HEK293 (cell line): ENCODE measurements around the gene CASK.

Experiments used
- ATF2 ChIP-seq: fragments of 450-650 bp; formaldehyde crosslinking; IDR thresholded peaks from 2 replicates; pipeline ENCODE4 v1.5.1; 2016; ENCODE audit warnings: missing biosample characterization, missing genetic modification characterization, low read depth
- CTCF ChIP-seq: fragments of 450-650 bp; formaldehyde crosslinking; IDR thresholded peaks from 2 replicates; pipeline ENCODE4 v1.5.1; 2016; ENCODE audit warnings: missing biosample characterization, missing genetic modification characterization
- GLIS2 ChIP-seq: fragments of 450-650 bp; formaldehyde crosslinking; IDR thresholded peaks from 2 replicates; pipeline ENCODE4 v1.5.1; 2016; ENCODE audit warnings: missing biosample characterization, missing genetic modification characterization
- HOXA7 ChIP-seq: sonication (generic); formaldehyde crosslinking; IDR thresholded peaks from 2 replicates; pipeline ENCODE4 v1.8.1; 2022; ENCODE audit warnings: missing genetic modification reagents, borderline replicate concordance
- REST ChIP-seq: fragments of 450-650 bp; formaldehyde crosslinking; IDR thresholded peaks from 2 replicates; pipeline ENCODE4 v1.5.1; 2016; ENCODE audit warnings: missing biosample characterization, missing genetic modification characterization
- ZBTB21 ChIP-seq: fragments of 450-650 bp; formaldehyde crosslinking; IDR thresholded peaks from 2 replicates; pipeline ENCODE4 v1.5.1; 2017; ENCODE audit warnings: missing biosample characterization, missing genetic modification characterization
- ZBTB8A ChIP-seq: fragments of 450-650 bp; formaldehyde crosslinking; IDR thresholded peaks from 2 replicates; pipeline ENCODE4 v1.5.1; 2016; ENCODE audit warnings: missing biosample characterization, missing genetic modification characterization
- ZNF175 ChIP-seq: fragments of 450-650 bp; formaldehyde crosslinking; IDR thresholded peaks from 2 replicates; pipeline ENCODE4 v1.5.1; 2016; ENCODE audit warnings: missing biosample characterization, missing genetic modification characterization
- ZNF274 ChIP-seq, 2 experiments: fragments of 200-500 bp in 1 of 2; fragments of 450-650 bp in 1 of 2; sonication (Bioruptor generic) in 1 of 2; formaldehyde crosslinking in 1 of 2; IDR thresholded peaks; 2 replicates each; pipeline versions ENCODE4 v1.5.1 to v1.6.1; 2014 to 2016; ENCODE audit warnings: borderline replicate concordance in 1 of 2, inconsistent platforms in 1 of 2, low read length in 1 of 2, missing biosample characterization in 1 of 2, missing genetic modification characterization in 1 of 2
- ZNF335 ChIP-seq: fragments of 450-650 bp; formaldehyde crosslinking; conservative IDR thresholded peaks from 2 replicates; pipeline ENCODE4 v1.5.1; 2016; ENCODE audit warnings: missing biosample characterization, missing genetic modification characterization
- ZNF473 ChIP-seq: fragments of 450-650 bp; formaldehyde crosslinking; IDR thresholded peaks from 2 replicates; pipeline ENCODE4 v1.5.1; 2017; ENCODE audit warnings: missing biosample characterization, missing genetic modification characterization
- ZNF510 ChIP-seq: fragments of 450-650 bp; formaldehyde crosslinking; IDR thresholded peaks from 2 replicates; pipeline ENCODE4 v1.5.1; 2018; ENCODE audit warnings: mild to moderate bottlenecking, missing genetic modification characterization, missing biosample characterization; ENCODE audit not compliant: insufficient replicate concordance

GRCh38 chrX:41561045-41561444 is 362.3 kb downstream of the CASK start:
- no peak for TF ChIP-seq GLIS2 (tag by site-specific recombination)
- TF ChIP-seq CTCF (tag by site-specific recombination), result no peak
- TF ChIP-seq ZNF510 (tag by site-specific recombination), result no peak
- TF ChIP-seq REST (tag by site-specific recombination), result no peak
- TF ChIP-seq ZNF274 (IDR thresholded peaks at IDR 0.05; ENCODE audit: low read length), result no peak
- no peak for TF ChIP-seq ZNF274 (tag by site-specific recombination; IDR thresholded peaks at IDR 0.05; ENCODE audit: borderline replicate concordance)
- no peak for TF ChIP-seq ZNF473 (tag by site-specific recombination)
- TF ChIP-seq ZBTB21 (tag by site-specific recombination), result no peak
- TF ChIP-seq ZNF175 (tag by site-specific recombination), result no peak
- no peak for TF ChIP-seq ATF2 (tag by site-specific recombination)
- TF ChIP-seq HOXA7 (CRISPR knock-in tag), result no peak
- TF ChIP-seq ZBTB8A (tag by site-specific recombination), result no peak
- no peak for TF ChIP-seq ZNF335
